ENCODE results near the gene NFKB1.

The NFKB1 gene

DNA sequence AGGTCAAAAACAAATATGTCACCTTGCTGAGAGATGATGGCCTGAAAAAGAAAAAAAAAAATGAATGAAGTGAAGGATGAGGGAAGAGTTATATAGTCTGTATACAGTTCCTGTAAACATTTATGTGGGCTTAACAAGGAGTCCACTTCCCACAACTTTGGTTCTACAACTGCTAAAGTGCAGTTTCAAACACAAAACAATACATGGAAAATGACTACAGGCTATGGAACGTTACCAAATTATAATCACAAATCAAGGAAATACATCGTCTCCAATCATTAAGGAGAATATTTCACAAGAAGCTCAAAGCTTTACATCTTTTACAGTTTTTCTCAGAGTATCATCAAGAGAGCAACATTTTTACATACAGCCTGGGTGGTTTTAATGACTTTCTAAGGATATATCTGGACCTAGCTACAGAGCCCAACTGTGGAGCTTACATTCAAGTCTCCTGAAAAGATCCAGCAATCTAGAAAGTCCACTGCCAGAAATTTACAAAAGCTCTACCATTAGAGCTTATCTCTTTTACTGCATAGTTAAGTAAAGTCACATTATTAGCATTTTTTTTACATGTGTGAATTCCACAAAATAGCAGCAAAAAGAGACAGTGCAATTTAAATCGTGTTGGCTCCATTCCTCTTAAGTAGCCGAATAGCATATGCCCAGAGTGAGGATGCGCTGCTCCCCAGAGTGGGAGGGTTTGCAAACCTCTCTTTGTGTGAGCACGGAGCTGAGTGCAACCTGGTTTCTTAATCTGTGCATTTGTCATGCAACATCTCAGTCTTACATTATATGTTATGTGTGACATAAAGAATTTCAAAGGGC, 131.3 kb downstream of the NFKB1 start:
- DNase-seq: no peak

DNA sequence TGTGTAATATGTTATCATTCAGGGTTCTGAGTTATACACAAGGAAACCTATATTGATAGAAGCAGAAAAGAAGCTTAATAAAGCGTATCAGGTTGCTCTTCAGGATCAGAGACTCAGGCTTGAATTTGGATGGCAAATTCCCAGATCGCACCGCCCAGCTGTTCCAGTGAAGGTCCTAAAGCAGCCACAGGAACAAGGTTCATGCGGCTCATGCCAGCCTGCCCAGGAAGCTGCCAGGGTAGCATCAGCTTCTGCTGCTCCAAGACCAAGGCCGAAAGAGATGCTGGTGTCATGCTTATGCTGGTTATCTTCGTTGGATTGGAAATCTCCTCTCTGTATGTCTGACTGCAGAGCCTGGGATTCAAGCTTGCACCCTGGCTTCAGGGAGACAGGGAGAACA, 131.9 kb downstream of the NFKB1 start:
- DNase-seq: no peak

DNA sequence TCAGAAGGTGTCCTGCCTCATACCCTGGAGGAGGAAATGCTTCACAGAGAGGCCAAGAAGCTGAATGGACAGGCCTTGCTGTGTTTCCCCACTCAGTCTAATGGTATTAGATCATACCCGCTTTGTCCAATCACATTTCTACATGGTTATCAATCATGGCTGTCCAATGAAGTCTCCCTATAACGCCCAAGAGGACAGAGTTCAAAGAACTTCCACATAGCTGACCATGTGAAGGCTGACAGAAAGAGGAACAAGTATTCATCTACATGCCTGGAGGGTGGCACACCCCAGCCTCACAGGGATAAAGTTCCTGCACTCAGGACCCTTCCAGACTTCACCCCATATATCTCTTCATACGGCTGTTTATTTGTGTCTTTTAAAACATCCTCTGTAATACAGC, 136.2 kb downstream of the NFKB1 start:
- no peak for DNase-seq

DNA sequence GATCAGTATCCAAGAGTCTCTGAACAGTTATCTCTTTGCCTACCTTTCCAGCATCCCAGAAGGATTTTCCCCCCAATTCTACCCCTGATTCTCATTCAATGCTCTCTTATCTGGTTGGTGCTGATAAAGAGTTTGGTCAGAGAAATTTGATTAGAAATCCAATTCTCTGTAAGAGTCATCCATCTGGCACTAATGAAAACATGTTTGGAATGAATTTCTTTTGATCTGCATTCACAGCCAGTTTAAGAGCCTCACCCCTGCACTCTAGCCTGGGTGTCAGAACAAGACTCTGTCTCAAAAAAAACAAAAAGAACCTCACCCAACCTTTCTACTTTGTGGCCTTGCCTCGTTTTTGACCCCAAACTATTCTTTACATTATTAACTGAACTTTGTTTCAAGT, 137.5 kb downstream of the NFKB1 start:
- no peak for DNase-seq

DNA sequence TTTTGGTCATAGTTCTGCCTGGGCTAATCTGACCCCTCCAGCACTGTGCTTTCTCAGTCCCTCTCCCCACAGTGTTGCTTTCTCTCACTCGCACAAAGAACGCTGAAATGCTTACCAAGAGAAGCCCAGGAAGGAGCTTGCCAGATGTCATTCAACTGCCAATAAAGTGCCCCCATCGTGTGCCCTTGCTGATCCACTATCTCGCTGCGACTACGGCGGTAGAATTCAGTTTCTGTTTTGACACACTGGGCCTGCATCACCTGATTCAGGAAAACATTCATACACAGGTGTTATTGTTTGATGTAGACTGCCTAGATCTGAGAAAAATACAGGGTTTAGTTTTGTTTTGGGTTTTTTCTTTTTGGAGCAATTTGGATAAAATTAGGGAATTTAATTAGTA, 138.4 kb downstream of the NFKB1 start:
- DNase-seq: no peak

DNA sequence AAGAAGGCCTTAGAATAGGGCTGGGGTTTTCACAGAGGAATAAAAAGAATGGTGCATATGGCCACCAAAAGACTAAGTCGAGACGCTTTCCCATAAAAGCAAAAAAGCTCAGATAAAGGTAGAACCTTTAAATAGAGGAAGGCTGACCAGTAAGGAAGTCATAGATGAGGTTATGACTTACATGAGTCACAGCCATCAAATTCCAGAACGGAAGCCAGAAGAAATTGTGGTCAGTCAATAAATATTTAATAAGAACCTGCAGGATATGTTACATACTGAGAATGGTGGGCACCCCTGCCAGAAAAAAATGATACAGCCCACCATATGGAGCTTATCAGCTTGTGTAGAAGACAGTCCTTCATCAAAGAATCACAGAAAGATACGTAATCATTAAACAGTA, 139.5 kb downstream of the NFKB1 start:
- no peak for DNase-seq

DNA sequence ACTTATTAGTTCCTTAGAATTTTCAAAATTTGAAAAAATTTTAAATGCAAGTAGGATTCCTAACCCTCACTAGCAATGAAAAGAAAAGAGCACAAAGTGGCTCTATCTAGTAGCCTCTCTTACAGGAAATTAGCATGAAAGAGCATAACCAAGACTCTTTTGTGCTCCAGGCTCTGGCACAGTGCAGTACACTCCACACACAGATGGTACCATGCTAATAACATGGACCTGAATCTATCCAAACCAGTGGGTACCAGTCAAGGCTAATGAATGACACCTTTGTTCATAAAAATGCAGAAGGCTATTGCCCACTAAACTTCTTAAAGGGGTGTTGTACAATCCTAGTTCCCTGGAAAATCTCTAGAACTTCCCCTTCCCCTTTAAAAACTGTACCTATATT, 140.6 kb downstream of the NFKB1 start:
- DNase-seq: no peak

DNA sequence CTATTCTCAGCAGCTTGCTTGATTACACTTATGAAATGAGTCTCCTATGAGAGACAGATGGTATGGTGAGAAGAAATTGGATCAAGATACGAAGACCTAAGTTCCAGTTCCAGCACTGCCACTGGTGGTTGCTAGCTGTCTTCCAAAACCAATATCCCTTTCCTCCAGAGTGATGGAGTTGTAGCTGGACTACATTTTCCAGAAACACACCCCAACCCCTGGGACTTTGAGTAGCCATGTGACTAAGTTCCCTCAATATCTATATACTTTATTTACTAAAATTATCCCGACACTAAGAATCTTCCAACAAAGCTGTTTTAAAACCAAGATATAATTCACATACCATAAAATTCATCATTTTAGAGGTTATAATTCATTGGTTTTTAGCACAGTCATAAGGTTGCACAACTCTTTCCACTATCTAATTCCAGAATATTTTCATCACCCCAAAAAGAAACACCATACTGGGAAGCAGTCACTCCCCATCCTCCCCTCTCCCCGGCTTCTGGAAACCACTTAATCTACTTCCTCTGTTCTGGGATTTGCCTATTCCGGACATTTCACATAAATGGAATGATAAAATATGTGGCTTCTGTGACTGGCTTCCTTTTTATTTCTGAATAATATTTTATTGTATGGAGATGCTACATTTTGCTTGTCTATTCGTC, 141.6 kb downstream of the NFKB1 start:
- no peak for DNase-seq

DNA sequence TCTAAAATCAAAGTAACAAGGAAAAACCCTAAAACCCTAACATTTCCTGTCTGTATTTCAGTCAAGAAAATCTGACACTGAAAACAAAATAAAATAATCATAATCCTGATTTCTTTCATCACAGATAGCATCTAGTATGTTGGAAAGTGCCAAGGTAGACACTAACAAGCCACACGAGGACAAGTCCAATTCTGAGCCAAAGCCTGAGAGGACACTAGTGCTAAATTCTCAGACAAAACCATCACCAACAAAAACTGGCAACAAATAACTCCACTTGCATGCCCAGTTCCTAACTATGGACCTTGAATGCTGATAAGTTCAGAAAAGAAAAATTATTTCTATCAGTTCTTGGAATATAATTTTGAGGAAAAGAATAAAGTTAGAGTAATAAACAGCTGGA, 146.0 kb downstream of the NFKB1 start:
- no peak for DNase-seq

DNA sequence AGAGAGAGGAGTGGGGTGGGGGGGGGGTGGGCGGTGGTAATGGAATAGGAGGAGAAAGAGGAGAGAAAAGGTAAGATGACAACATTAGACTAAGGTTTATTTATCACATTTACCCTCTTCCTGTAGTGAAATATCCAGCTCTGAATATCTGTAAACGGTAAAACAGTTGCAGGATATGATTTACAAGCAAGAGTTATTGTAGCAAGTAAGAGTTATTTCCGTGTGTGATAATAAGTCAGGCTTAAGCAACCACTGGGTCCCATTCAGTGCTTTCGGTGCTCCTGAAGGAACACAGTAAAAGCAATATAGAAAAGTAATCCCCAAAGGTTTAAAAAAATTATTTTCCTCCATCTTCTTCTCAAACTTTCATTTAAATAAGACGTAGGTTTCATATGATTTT, 156.0 kb downstream of the NFKB1 start:
- no peak for DNase-seq

DNA sequence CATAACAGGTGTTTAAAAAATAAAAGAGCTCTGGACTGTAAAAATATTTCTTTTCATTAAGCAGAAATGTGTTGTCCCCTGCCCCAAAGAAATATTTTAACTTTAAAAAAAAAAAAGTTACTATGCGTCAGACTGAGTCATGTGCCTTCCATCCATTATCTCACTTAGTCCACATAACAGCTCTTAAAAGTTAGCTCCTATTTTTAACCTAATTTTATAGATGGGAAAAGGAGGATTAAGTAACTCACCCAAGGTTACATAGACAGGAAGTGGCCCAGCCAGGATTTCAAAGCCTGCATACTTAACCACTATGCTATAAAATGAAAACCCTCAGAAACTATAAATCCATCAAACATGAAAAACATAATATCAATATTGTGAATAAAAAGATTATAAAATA, 161.9 kb downstream of the NFKB1 start:
- no peak for DNase-seq

DNA sequence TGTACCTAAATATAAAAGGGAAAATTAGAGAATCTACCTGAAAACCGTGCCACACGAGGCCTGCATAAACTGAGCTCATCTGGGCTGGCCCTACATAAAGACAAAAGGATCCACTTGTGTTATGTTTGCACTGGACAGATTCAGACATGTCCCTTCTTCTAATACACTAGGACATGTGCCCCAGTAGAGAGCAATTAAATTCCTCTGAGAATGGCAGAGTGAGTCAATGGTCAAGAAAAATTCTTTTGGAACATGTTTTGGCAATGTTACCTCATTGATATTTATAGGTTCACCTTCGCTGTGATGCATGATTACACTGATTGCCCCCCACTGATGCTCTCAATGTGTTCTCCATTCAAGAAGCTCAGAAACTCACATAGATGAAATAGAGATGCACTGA, 164.4 kb downstream of the NFKB1 start:
- DNase-seq: no peak
